ENCODE data around the gene TBC1D1. TPM values are rescaled to one million over a fixed set of nuclear protein-coding genes. Genes with fewer than 3 reads are reported as not detected.

Gene TBC1D1
- polyA plus RNA-seq, 1 donor from 2014 or later: 23.2 TPM

- no peak overlapping the region for H2AFZ ChIP-seq (ENCODE audit: low read depth, low read length)
- no peak overlapping the region for H3K9ac ChIP-seq (ENCODE audit: low read length)
- H3K9me2 ChIP-seq (ENCODE audit: insufficient read depth, low read length): no peaks in the 10 kb centered on the region
- no peaks in the 10 kb centered on the region for H3K9me3 ChIP-seq (ENCODE audit: low read length)
- no peaks in the 10 kb centered on the region for H3K79me2 ChIP-seq (replicated peaks; ENCODE audit: insufficient read depth, low read length)
- H4K20me1 ChIP-seq (ENCODE audit: insufficient read depth): no peaks in the 10 kb centered on the region
- H3K4me3 ChIP-seq (ENCODE audit: low read length): no peak overlapping the region
- no peaks in the 10 kb centered on the region for H3K27me3 ChIP-seq (ENCODE audit: insufficient read depth, low read depth, low read length)
- H3F3A ChIP-seq (ENCODE audit: insufficient read depth, low read length, poor library complexity, severe bottlenecking): no peaks in the 10 kb centered on the region
- TF ChIP-seq REST (IDR thresholded peaks at IDR 0.05; ENCODE audit: borderline replicate concordance) (no peak), RAD21 (conservative IDR thresholded peaks at IDR 0.05) (peak; percentile 76), CTCF (IDR thresholded peaks at IDR 0.05; ENCODE audit: poor library complexity, severe bottlenecking) (peak; percentile 75), MXI1 (conservative IDR thresholded peaks at IDR 0.05; ENCODE audit: poor library complexity, severe bottlenecking) (no peak), EP300 (conservative IDR thresholded peaks at IDR 0.05; ENCODE audit: poor library complexity, severe bottlenecking) (no peak), EZH2 (IDR thresholded peaks at IDR 0.05; ENCODE audit: borderline replicate concordance, insufficient read depth, low read length, poor library complexity, severe bottlenecking) (no peak), TAF1 (IDR thresholded peaks at IDR 0.05; ENCODE audit: low read depth) (no peak), POLR2AphosphoS5 (IDR thresholded peaks at IDR 0.05) (no peak), SMC3 (conservative IDR thresholded peaks at IDR 0.05; ENCODE audit: poor library complexity) (peak; percentile 82)
- H3K4me2 ChIP-seq (ENCODE audit: low read length): no peak overlapping the region
- no peak overlapping the region for H3K27ac ChIP-seq (ENCODE audit: low read length)
- no peaks in the 10 kb centered on the region for H3K36me3 ChIP-seq (ENCODE audit: insufficient read depth, low read length)
Observed at GRCh38 chr4:38034986-38035882, 144.3 kb downstream of the TBC1D1 start.

GRCh38 chr4:38036548-38036947 lies 145.7 kb downstream of the TBC1D1 start:
- H3F3A ChIP-seq (ENCODE audit: insufficient read depth, low read length, poor library complexity, severe bottlenecking): no peaks in the 10 kb centered on the region
- no peaks in the 10 kb centered on the region for H3K79me2 ChIP-seq (replicated peaks; ENCODE audit: insufficient read depth, low read length)
- H3K4me2 ChIP-seq (ENCODE audit: low read length): no peak overlapping the region
- no peak overlapping the region for H3K4me3 ChIP-seq (ENCODE audit: low read length)
- H4K20me1 ChIP-seq (ENCODE audit: insufficient read depth): no peaks in the 10 kb centered on the region
- H3K27me3 ChIP-seq (ENCODE audit: insufficient read depth, low read depth, low read length): no peaks in the 10 kb centered on the region
- H3K9me2 ChIP-seq (ENCODE audit: insufficient read depth, low read length): no peaks in the 10 kb centered on the region
- H3K9ac ChIP-seq (ENCODE audit: low read length): no peak overlapping the region
- no peak overlapping the region for H2AFZ ChIP-seq (ENCODE audit: low read depth, low read length)
- TF ChIP-seq SMC3 (conservative IDR thresholded peaks at IDR 0.05; ENCODE audit: poor library complexity) (no peak), EP300 (conservative IDR thresholded peaks at IDR 0.05; ENCODE audit: poor library complexity, severe bottlenecking) (no peak), CTCF (IDR thresholded peaks at IDR 0.05; ENCODE audit: poor library complexity, severe bottlenecking) (no peak), POLR2AphosphoS5 (IDR thresholded peaks at IDR 0.05) (no peak), RAD21 (conservative IDR thresholded peaks at IDR 0.05) (no peak), TAF1 (IDR thresholded peaks at IDR 0.05; ENCODE audit: low read depth) (no peak), MXI1 (conservative IDR thresholded peaks at IDR 0.05; ENCODE audit: poor library complexity, severe bottlenecking) (no peak), EZH2 (IDR thresholded peaks at IDR 0.05; ENCODE audit: borderline replicate concordance, insufficient read depth, low read length, poor library complexity, severe bottlenecking) (no peak), REST (IDR thresholded peaks at IDR 0.05; ENCODE audit: borderline replicate concordance) (no peak)
- no peak overlapping the region for H3K27ac ChIP-seq (ENCODE audit: low read length)
- H3K36me3 ChIP-seq (ENCODE audit: insufficient read depth, low read length): no peaks in the 10 kb centered on the region
- H3K9me3 ChIP-seq (ENCODE audit: low read length): no peaks in the 10 kb centered on the region

All from neural cell (in vitro differentiated cells).